A549 (cell line): ENCODE measurements around the gene MMP24.

ENCODE experiments used
- CBX8 ChIP-seq: fragments of 200-600 bp; sonication (generic); IDR thresholded peaks from 2 replicates; pipeline ENCODE4 v1.6.1; 2016
- CTCF ChIP-seq: fragments of >200 bp; sonication (Bioruptor Twin); formaldehyde crosslinking; IDR thresholded peaks from 3 replicates; pipeline ENCODE4 v1.5.1; 2016
- JUNB ChIP-seq: fragments of >200 bp; sonication (Bioruptor Twin); formaldehyde crosslinking; IDR thresholded peaks from 2 replicates; pipeline ENCODE4 v1.6.1; 2016
- MAFK ChIP-seq: fragments of 450-650 bp; IDR thresholded peaks from 2 replicates; pipeline ENCODE4 v1.6.1; 2014; ENCODE audit not compliant: partially characterized antibody
- MAX ChIP-seq: IDR thresholded peaks from 2 replicates; pipeline ENCODE4 v1.6.1; 2012
- MAZ ChIP-seq: fragments of 150-350 bp; IDR thresholded peaks from 2 replicates; pipeline ENCODE4 v1.6.1; 2014; ENCODE audit warnings: antibody characterized with exemption, low read depth, low read length, borderline replicate concordance
- POLR2A ChIP-seq: IDR thresholded peaks from 2 replicates; pipeline ENCODE4 v1.6.1; 2012; ENCODE audit warnings: mild to moderate bottlenecking, low read length
- RAD21 ChIP-seq, 2 experiments: fragments of >200 bp in 1 of 2; sonication (Bioruptor Twin) in 1 of 2; formaldehyde crosslinking in 1 of 2; IDR thresholded peaks in 1 of 2; conservative IDR thresholded peaks in 1 of 2; 2 replicates in 1 of 2; 3 replicates in 1 of 2; pipeline ENCODE4 v1.6.1; 2012 to 2018; ENCODE audit warnings: inconsistent platforms in 1 of 2

- TF ChIP-seq CTCF (no peak), RAD21 (conservative IDR thresholded peaks at IDR 0.05 in 1 of 2, IDR thresholded peaks at IDR 0.05 in 1 of 2) (no peak), POLR2A (no peak; the same call in 1 of the 2 replicates), MAZ (no peak), JUNB (no peak), MAX (no peak), CBX8 (no peak), MAFK (no peak)
Observed at GRCh38 chr20:35275741-35276251, 49.3 kb downstream of the MMP24 start.
